ENCODE data around the gene LIMS1.
"Not testable (repeated sequence)": the region's sequence is repeated elsewhere in the genome, so short reads cannot be mapped to it uniquely, and the experiment has no call there.

The LIMS1 gene

DNA sequence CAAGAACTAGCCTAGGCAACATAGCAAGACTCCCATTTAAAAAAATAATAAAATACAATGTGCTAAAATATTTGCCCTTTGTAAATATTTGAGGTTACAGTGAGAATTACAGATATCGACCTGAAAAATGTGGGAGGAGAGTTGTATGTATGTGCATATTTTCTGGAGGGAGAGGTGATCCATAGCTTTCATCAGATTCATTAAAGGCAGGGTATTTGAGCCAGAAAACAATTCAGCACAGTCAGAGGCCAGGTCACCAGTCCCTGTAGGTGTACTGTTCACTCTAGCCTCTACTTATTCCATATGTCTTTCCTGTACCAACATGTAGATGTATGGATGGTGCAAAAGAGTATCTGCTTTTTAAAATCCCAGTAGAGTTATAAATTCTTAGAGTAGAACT lies 136.0 kb downstream of the LIMS1 start:
- DNase-seq: not testable (repeated sequence)

DNA sequence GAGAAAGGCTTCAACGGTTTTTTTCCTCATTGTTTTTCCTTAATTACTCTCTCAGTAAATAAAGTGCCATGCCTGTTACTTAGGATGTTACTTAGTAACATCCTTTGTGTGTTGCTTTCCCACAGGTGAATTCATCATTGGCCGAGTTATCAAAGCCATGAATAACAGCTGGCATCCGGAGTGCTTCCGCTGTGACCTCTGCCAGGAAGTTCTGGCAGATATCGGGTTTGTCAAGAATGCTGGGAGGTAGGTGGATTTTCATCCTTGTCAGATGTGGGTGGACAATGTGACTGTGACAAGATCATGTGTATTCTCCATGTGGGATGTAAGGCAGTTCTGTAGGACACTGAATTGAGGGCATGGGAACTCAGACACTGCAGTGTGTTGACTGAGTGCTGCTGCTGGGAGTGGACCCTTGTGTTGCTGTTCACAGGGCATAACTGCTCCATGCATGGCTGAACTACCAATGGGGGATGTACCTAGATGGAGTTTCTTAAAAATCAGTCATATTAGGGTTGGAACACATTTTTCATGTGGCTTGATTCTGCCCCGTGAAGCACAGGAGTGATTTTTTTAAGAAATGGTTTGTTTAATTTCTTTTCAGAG lies 138.0 kb downstream of the LIMS1 start:
- not testable (repeated sequence) for DNase-seq

DNA sequence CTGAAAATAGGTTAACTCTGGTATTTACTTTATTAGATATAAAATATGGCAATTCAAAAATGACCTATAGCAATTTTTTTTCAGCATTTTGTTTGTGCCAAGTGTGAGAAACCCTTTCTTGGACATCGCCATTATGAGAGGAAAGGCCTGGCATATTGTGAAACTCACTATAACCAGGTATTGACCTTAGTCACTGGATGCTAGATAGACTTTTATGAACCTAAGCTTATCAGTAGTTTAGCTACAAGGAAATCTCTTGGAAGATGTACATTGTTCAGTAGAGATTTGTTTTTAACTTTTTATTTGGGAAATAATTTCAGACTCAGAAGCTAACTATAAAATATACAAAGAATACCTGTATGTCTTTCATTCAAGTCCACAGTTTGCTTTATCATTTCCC lies 142.3 kb downstream of the LIMS1 start:
- not testable (repeated sequence) for DNase-seq

DNA sequence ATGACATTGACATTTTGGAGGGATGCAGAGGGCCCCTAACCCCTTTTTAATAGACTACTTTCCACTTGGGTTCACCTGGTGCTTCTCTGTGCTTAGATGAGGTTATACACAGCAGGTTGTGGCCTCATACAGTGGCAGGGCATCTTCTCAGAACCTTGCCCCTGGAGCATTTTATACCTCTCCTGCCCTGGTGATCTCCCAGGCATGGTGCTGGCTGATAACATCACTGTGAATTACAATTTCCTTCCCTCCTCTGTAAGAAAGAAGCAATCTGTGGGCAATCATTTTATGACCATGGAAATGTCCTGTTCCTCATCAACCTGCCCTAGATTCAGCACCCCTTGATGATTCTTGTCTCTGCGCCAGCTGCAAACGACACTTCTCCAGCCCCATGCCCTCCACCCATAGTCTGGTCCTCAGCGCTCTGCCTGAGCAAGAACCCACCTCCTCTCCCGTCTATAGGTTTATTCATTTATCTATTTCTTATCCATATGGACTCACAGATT lies 143.0 kb downstream of the LIMS1 start:
- DNase-seq: not testable (repeated sequence)

DNA sequence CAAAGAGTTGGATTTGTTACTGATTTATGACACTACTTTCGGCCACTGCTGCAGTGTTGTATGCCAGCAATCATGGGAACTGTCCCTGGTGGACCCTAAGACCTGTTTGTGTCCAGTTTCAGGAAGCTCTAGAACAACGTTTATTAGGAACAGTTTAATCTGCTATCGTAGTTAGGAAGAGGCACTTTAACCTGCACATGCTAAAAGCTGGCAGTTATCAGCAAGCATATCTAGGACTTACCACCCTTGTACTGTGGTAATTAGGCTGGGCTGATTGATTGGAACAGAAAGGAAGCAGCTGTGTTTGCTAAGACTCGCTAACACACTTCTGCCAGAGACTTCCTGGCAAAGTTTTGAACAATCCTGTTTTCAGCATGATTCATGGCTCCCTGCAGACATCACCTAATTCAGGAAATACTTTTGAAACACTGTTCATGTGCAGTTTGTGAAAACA lies 144.0 kb downstream of the LIMS1 start:
- DNase-seq: not testable (repeated sequence)

DNA sequence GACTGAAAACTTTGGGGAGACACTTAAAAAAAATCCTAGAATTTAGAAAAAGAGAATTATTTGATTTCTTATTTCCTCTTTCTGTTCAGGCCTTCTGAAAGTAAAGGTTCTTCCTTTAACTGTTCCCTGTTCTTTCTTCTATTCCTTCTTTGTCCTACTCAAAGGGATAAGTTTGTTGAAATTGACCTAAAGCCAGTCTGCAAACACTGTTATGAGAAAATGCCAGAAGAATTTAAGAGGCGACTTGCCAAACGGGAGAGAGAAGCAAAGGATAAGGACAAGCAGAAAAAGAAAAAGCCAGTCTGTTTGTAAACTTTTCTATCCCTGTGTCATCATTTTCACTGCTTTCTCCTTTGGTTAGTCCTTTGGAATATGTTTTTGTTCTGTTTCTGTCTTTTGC lies 146.5 kb downstream of the LIMS1 start:
- DNase-seq: not testable (repeated sequence)

DNA sequence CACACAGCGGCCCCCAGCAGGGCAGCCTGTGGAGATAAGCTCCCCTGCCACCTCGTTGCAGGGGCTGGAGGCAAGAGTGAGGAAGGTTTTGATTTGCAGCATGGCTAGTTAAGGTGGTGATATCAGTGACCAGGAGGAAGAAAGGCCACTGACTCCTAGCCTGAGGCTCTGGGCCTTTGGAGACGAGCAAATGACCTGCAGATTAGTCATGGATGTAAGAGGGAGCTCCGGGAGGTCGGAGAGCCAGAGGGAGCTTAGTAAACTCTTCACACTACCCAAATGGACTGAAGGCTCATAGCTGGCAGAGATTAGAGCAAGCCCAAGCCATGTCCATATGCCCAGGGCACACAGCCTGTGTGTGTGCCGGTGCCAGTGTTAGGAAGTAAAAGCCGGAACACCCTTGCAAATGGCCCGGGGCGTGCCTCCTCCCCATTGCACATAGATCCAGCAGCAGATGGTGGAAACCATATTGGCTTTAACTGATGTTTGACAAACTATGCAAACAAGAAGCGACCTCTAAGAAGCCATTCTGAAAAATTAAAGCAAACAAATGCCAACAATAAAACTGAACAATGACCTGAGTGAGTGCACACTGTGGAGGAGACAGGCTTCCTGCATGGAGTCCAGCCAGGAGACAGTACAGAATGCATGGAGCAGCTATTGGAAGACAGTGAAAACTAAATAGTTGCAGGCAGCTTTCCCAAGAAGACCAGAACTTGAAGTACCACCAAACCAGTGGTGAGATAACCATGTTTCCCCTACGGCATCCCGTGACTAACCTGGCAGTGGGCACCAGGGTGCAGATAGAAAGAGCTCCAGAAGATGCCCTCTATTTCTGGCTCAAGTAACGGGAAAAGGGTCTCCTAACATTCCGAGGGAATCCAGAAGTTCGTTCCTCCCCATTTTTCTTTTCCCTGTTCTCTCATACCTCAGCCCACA lies 154.8 kb downstream of the LIMS1 start:
- DNase-seq: not testable (repeated sequence)

DNA sequence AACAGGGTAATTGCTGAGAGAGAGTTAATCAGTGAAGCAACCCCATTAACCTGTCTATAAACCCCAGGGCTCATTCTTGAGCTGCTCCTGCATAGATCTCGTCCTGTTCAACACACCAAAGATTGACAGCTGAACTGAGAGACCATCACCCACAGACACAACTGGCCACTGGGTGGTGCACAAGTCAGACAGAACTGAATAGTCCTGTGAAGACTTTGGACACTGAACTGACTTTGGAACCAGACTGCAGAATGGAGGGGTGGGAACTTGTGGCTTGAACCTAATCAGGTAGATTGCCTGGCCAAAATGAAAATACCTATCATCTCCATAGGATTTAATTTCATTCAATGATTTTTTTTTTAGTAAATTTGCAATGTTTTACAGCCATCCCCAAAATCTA lies 155.7 kb downstream of the LIMS1 start:
- DNase-seq: not testable (repeated sequence)

DNA sequence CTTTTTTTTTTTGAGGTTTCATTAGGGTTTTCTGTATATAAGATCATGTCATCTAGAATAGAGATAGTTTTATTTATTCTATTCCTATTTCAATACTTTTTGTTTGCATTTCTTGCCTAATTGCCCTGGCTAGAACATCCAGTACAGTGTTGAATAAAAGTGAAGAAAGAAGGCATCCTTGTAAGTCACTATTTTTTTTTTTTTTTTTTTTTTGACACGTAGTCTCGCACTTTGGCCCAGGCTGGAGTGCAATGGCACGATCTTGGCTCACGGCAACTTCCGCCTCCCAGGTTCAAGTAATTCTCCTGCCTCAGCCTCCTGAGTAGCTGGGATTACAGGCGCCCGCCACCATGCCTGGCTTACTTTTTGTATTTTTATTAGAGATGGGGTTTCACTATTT lies 157.2 kb downstream of the LIMS1 start:
- DNase-seq: no peak

DNA sequence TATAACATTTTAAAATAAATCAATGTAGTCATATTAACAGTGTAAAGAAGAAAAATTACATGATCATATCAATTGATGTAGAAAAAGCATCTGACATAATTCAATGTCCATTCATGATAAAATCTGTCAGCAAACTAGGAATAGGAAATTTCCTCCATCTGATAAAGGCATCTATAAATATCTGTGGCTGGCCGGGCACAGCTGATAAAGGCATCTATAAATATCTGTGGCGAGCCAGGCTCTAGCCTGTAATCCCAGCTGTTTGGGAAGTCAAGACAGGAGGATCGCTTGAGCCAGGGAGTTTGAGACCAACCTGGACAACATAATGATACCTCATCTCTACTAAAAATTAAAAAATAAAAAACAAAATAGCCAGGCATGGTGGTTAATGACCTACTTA lies 166.9 kb downstream of the LIMS1 start:
- DNase-seq: no peak

DNA sequence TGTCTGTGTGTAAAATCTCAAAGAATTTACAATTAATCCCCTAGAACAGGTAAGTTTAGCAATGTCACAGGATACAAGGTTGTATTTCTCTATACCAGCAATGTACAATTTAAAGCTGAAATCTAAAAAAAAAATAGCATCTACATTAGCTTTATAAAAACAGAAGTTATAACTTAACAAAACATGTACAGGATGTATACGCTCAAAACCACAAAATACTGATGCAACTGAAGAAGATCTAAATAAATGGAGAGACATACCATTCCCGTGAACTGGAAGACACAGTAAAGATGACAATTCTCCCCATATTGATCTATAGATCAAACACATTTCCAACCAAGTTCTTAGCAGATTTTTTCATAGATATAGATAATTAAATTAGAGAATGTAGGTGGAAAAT lies 167.5 kb downstream of the LIMS1 start:
- DNase-seq: no peak

DNA sequence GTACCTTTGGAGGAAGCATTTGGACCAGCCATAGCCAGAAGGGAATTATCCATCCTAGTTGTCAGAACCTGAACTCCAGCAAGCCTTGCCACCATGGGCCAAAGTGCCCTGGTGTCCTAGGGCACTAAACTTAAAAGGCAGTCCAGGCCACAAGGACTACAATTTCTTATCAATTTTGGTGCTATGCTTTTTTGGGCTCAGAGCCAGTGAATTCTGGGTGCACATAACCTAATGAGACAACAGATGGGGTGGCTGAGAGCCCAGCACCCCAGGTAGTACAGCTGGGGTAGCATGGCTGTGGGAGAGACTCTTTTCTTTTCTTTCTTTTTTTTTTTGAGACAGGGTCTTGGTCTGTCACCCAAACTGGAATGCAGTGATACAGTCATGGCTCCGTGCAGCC lies 170.6 kb downstream of the LIMS1 start:
- DNase-seq: no peak

DNA sequence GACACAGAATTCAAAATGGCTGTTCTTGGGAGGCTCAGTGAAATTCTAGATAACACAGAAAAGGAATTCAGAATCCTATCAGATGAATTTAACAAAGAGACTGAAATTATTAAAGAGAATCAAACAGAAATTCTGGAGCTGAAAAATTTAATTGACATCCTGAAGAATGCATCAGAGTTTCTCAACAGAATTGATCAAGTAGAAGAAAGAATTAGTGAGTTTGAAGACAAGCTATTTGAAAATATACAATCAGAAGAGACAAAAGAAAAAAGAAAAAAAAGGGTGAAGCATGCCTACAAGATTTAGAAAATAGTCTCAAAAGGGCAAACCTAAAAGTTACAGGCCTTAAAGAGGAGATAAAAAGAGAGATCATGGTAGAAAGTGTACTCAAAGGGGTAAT lies 173.0 kb downstream of the LIMS1 start:
- no peak for DNase-seq

DNA sequence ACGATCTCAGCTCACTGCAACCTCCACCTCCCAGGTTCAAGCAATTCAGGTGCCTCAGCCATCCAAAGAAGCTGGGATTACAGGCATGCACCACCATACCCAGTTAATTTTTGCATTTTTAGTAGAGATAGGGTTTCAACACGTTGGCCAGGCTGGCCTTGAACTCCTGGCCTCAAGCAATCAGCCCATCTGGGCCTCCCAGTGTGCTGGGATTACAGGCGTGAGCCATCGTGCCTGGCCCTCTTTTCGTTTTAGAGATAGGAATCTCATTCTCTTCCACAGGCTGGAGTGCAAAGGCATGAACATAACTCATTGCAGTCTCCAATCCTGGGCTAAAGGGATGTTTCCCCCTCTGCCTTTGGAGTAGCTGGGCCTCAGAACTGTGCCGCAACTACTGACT lies 182.7 kb downstream of the LIMS1 start:
- not testable (repeated sequence) for DNase-seq

DNA sequence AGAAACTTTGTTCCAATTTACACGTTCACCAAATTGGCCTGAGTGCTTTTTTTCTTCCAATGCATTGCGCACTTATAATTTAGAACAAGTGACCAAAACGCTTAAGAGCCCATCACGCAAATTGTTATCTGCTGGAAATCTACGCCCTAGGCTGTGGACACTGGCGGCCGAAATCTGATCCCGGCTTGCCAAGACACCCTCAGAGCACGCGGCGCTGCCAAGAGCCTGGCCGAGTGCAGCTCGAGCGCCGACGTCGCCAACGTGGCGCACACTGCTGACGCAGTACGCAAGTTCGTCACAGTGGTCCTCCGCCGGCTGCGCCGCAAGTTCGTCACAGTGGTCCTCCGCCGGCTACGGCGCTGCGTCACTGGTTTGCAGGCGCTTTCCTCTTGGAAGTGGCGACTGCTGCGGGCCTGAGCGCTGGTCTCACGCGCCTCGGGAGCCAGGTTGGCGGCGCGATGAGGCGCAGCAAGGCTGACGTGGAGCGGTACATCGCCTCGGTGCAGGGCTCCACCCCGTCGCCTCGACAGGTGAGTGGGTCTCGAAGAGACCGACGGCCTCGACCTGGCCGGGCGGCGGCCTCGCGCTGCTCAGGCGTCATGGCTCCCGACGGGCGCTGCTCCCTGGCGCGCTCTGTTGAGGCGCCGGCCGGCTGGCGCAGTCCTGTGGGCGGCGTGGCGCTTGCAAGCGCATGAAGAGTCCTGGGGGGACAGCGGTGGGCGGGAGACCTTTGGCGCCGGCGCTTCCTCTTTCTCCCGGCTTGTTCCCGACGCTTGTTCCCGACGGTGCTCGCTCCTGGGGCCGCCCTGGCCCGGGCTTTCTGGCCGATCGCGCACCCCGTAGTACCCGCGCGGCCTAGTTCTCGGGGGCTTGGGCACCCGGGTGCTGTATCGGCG lies 185.1 kb downstream of the LIMS1 start, which contains the start of gene RANBP2:
Gene RANBP2 (plus strand): TSS at position 334 of the 896 bp plus-strand sequence. CDS start 125 bp downstream, at position 459.
- DNase-seq: peak; percentile 88

DNA sequence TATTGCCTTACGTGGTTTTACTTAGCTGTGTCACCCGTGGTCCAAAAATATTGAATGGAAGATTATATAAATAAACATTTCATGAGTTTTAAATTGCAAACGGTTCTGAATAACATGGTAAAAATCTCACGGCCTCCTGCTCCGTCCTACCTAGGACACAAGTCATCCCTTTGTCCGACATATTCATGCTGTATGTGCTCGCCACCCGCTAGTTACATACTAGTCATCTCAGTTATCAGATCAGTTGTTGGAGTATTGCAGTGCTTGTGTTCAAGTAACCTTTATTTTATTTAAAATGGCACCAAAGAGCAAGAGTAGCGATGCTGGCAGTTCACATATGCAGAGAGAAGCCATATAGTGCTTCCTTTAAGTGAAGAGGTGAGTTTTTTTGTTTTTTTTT lies 191.8 kb downstream of the LIMS1 start:
- not testable (repeated sequence) for DNase-seq

DNA sequence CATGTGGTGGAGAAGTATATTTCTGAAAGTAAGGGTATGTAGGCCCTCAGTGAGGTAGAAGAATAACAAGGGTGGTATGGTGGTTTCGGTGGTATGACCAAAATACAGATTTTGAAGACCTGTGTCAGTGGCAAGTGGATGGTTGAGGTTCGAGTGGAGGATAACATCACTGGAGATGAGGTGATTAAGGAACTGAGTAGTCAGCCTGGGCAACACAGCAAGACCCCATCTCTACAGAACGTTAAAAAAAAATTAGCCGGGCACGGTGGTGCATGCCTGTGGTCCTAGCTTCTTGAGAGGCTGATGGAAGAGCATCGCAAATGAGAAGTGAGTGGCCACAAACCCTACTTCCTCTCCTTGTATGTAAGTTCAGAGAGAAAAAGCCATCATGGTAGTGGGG lies 200.4 kb downstream of the LIMS1 start:
- not testable (repeated sequence) for DNase-seq
